Measurements from ENCODE around the gene LYRM2. TPM values are rescaled to one million over a fixed set of nuclear protein-coding genes. Genes with fewer than 3 reads are reported as not detected.

The LYRM2 gene
- total RNA-seq, 1 donor from 2014 or later = 14.5 TPM

DNA sequence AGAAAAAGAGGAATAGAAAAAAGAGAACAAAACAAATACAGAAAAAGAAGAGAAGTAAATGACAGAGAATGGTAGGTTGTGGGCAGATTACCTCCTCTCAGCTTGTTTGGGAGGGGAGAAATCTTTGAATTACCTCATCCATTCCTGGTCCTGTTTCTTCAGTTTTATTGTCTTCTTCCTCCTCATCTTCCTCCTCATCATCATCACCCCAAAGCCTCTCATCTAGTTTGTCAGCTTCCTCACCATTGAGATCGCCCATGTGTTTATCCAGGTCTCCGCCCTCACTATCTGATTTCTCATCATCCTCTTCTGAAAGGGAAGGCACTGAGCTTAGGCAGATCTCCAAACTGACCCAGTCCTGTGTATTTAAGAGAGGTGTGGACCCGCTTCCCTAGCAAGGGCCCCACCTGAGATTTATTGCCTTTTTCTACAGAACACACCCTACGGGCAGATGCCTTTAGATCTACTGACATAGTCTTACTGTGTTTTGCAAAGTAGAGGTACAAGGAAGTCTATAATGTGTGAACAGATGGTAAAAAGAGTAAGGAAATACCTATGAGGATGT lies 24.2 kb upstream of the LYRM2 start:
- Histone ChIP-seq H3K36me3 (peaks cover 0 to 62% of the 10 kb centered on the region in 2 donors), H3K27me3 (no peaks in the 10 kb centered on the region), H3K4me3 (no peak overlapping the region), H3K9me3 (no peaks in the 10 kb centered on the region), H3K27ac (no peak overlapping the region), H3K4me1 (no peaks in the 10 kb centered on the region)
- DNase-seq (ENCODE audit: extremely low spot score in 2 of 2) = no peak
- TF ChIP-seq POLR2A (IDR thresholded peaks at IDR 0.05) = no peak
- TF ChIP-seq POLR2AphosphoS5 (IDR thresholded peaks at IDR 0.05; ENCODE audit: insufficient read depth in 1 of 2, low read depth in 1 of 2) = no peak
- TF ChIP-seq, protein P1, sequence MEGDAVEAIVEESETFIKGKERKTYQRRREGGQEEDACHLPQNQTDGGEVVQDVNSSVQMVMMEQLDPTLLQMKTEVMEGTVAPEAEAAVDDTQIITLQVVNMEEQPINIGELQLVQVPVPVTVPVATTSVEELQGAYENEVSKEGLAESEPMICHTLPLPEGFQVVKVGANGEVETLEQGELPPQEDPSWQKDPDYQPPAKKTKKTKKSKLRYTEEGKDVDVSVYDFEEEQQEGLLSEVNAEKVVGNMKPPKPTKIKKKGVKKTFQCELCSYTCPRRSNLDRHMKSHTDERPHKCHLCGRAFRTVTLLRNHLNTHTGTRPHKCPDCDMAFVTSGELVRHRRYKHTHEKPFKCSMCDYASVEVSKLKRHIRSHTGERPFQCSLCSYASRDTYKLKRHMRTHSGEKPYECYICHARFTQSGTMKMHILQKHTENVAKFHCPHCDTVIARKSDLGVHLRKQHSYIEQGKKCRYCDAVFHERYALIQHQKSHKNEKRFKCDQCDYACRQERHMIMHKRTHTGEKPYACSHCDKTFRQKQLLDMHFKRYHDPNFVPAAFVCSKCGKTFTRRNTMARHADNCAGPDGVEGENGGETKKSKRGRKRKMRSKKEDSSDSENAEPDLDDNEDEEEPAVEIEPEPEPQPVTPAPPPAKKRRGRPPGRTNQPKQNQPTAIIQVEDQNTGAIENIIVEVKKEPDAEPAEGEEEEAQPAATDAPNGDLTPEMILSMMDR (IDR thresholded peaks at IDR 0.05) = no peak
- intact Hi-C loops (cut with DNase I) = no loop called here

DNA sequence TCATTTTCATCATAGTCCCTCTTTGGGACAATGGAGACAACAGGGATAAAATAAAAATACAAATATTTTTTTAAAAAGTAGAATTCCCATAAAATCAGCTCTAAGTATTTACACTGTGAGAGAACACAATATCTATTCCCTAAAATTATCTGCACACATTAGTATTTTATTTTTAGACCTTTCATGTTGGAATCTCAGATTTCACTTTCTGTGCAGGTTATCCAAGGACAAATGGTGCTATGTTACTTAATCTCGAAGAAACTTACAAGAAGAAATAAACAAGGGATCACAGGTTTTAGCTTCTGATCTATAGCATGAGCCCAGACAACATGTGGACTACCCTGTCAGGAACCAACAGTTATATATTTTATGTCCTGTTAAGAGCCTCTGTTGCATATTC lies 23.0 kb upstream of the LYRM2 start:
- TF ChIP-seq, protein P1 (IDR thresholded peaks at IDR 0.05) = no peak
- TF ChIP-seq POLR2A (IDR thresholded peaks at IDR 0.05) (no peak), POLR2AphosphoS5 (IDR thresholded peaks at IDR 0.05; ENCODE audit: insufficient read depth in 1 of 2, low read depth in 1 of 2) (no peak)
- DNase-seq (ENCODE audit: extremely low spot score in 2 of 2) = no peak
- H3K9me3 ChIP-seq = no peaks in the 10 kb centered on the region
- no peak overlapping the region for H3K4me3 ChIP-seq
- H3K27ac ChIP-seq = no peak overlapping the region
- peaks cover 0 to 69% of the 10 kb centered on the region in 2 donors for H3K36me3 ChIP-seq
- intact Hi-C loops (cut with DNase I) = no loop called here
- no peaks in the 10 kb centered on the region for H3K4me1 ChIP-seq
- H3K27me3 ChIP-seq = no peaks in the 10 kb centered on the region

DNA sequence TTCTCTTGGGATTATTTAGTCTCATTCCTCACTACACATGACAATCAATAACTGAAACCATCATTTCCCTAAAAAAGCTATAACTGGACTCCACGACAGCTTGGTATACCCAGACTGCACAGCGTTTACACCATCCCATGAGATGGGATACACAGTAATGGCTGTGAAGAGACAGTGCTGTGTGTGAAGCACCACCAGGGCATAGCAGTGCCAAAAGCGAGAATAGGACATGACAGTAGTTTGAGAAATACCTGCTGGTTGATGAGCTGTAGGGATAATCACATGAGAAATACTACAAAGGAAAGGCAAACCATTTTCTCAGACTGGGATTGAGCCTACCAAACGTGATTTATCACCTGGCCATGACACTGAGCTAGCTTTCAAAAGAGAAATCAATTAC lies 22.4 kb upstream of the LYRM2 start:
- TF ChIP-seq POLR2A (IDR thresholded peaks at IDR 0.05) (no peak), POLR2AphosphoS5 (IDR thresholded peaks at IDR 0.05; ENCODE audit: insufficient read depth in 1 of 2, low read depth in 1 of 2) (no peak)
- TF ChIP-seq, protein P1 (IDR thresholded peaks at IDR 0.05) = no peak
- H3K9me3 ChIP-seq = no peaks in the 10 kb centered on the region
- no peaks in the 10 kb centered on the region for H3K27me3 ChIP-seq
- H3K36me3 ChIP-seq = peaks cover 0 to 75% of the 10 kb centered on the region in 2 donors
- H3K4me3 ChIP-seq = no peak overlapping the region
- no peak for DNase-seq (ENCODE audit: extremely low spot score in 2 of 2)
- no peaks in the 10 kb centered on the region for H3K4me1 ChIP-seq
- H3K27ac ChIP-seq = no peak overlapping the region
- intact Hi-C loops (cut with DNase I) = no loop called here

DNA sequence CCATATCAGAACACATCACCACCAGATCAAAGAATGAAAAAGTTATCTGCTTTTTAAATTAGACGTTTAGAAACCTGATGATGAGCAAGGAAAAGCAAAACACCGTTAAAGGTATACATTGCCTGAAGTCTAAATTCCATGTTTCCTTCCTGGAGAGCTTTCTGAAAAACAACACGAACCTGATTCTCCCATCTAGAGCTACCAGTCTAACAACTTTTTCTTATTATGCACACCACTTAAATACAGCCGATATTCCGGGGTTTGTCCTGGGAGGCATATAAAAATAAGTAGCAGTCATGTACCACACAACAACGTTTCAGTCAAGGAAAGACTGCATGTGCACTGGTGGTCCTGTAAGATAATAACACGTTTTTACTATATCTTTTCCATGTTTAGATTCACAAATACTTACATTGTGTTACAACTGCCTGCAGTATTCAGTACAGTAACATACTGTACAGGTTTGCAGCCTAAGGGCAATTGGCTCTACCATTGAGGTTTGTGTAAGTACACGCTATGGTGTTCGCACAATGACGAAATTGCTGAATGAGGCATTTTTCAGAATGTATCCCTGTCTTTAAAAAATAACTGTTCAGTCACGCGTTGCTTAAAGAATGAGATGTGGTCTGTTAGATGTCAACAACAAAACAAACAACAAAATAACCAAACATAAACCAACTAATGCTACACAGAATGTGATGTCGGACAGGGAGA lies 19.1 kb upstream of the LYRM2 start:
- intact Hi-C loops (cut with DNase I) = no loop called here
- Histone ChIP-seq H3K4me1 (no peaks in the 10 kb centered on the region), H3K36me3 (peaks cover 0 to 82% of the 10 kb centered on the region in 2 donors), H3K27me3 (no peaks in the 10 kb centered on the region), H3K27ac (no peak overlapping the region), H3K9me3 (no peaks in the 10 kb centered on the region), H3K4me3 (no peak overlapping the region)
- no peak for DNase-seq (ENCODE audit: extremely low spot score in 2 of 2)
- no peak for TF ChIP-seq POLR2AphosphoS5 (IDR thresholded peaks at IDR 0.05; ENCODE audit: insufficient read depth in 1 of 2, low read depth in 1 of 2)
- TF ChIP-seq, protein P1 (IDR thresholded peaks at IDR 0.05) = no peak
- no peak for TF ChIP-seq POLR2A (IDR thresholded peaks at IDR 0.05)

DNA sequence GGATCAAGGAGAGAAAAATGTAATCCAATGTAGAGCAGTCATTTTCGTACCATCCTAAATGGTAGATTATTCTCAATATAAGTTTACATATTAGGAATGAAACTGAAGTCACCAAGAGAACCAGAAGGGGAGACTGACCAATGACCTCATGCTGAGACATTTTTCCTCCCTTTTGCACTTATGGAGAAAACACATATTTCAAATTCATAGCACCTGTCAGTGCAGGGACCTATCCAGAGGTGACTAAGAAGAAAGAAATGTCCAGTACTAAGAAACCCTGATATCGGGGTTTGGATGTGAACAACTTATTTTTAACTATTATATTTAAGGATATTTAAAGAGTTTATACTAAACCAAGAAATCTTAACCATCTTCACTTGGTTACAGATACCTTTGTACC lies 16.6 kb upstream of the LYRM2 start:
- no peaks in the 10 kb centered on the region for H3K27me3 ChIP-seq
- DNase-seq (ENCODE audit: extremely low spot score in 2 of 2) = no peak
- H3K36me3 ChIP-seq = peaks cover 0 to 74% of the 10 kb centered on the region in 2 donors
- H3K4me1 ChIP-seq = no peaks in the 10 kb centered on the region
- no peak overlapping the region for H3K27ac ChIP-seq
- no peak overlapping the region for H3K4me3 ChIP-seq
- H3K9me3 ChIP-seq = no peaks in the 10 kb centered on the region
- intact Hi-C loops (cut with DNase I) = no loop called here
- TF ChIP-seq POLR2AphosphoS5 (IDR thresholded peaks at IDR 0.05; ENCODE audit: insufficient read depth in 1 of 2, low read depth in 1 of 2) = no peak
